Mucosa of stomach (tissue), 1 donor: ENCODE results near the gene SCAMP2.

Source experiments
- H3K27me3 ChIP-seq: one replicate; pipeline ENCODE4 v1.7.0; 2013; ENCODE audit warnings: mild to moderate bottlenecking, low read length; ENCODE audit not compliant: control insufficient read depth, insufficient read depth
- H3K36me3 ChIP-seq: one replicate; pipeline ENCODE4 v1.7.0; 2013; ENCODE audit warnings: low read length; ENCODE audit not compliant: control insufficient read depth, insufficient read depth
- H3K4me1 ChIP-seq: one replicate; pipeline ENCODE4 v1.7.0; 2013; ENCODE audit warnings: mild to moderate bottlenecking, low read length; ENCODE audit not compliant: control insufficient read depth, insufficient read depth
- H3K4me3 ChIP-seq: one replicate; pipeline ENCODE4 v1.7.0; 2013; ENCODE audit warnings: low read length
- H3K9ac ChIP-seq: one replicate; pipeline ENCODE4 v1.7.0; 2013; ENCODE audit warnings: mild to moderate bottlenecking, low read length, moderate library complexity
- H3K9me3 ChIP-seq: one replicate; pipeline ENCODE4 v1.7.0; 2013; ENCODE audit warnings: mild to moderate bottlenecking, low read length, moderate library complexity; ENCODE audit not compliant: control insufficient read depth
- donor health status: Pancreatic carcinoma.

The SCAMP2 gene

DNA sequence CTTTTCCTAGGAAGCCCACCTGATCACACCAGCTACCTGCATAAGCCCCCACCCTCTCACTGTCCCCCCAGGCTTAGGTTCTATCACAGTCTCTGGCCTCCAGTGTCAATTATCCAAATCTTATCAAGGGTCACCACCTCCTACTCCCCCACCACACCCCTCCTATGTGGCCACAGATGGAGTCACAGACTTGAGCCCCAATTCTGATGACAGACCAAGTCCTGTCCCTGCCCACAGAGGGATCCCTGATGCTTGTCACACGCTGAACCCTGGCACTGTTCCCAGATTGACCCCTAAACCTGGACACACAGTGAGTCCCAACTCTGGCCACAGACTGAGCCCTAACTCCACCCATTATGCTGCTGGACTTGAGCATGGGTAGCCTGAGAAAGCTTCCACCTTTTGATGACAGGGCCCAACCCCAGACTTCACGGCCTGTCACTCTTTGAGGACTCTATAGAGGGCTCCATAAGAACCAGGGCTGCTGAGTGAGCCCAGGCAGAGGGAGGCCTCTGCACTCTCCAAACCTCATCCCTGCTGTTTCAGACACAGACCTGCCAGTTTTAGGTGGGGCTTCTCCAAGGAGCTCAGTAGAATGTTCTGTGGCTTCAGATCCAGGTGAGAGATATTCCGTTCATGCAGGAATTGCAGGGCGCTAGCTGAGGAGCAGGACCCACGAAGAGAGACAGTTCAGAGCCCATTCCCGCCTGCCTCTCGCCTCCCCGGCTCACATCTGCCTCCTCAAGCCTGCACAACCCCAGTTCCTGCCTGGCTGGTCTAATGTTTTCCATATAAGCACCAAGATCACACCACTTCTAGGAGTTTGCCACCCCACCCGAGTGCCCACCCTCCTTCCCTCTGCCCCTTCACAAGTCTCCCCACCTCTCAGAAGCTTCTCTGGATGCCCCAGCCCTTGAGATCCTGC is 32.1 kb downstream of the SCAMP2 start:
- peaks cover 19% of the 10 kb centered on the region for H3K4me1 ChIP-seq
- H3K4me3 ChIP-seq: no peak overlapping the region
- no peaks in the 10 kb centered on the region for H3K9me3 ChIP-seq
- no peaks in the 10 kb centered on the region for H3K27me3 ChIP-seq
- no peak overlapping the region for H3K9ac ChIP-seq
- peaks cover 9% of the 10 kb centered on the region for H3K36me3 ChIP-seq

- no peak overlapping the region for H3K4me3 ChIP-seq
- H3K9me3 ChIP-seq: no peaks in the 10 kb centered on the region
- no peaks in the 10 kb centered on the region for H3K36me3 ChIP-seq
- peaks cover 19% of the 10 kb centered on the region for H3K4me1 ChIP-seq
- H3K9ac ChIP-seq: no peak overlapping the region
- H3K27me3 ChIP-seq: no peaks in the 10 kb centered on the region
Measured at GRCh38 chr15:74839526-74840395, 33.4 kb downstream of the SCAMP2 start.

DNA sequence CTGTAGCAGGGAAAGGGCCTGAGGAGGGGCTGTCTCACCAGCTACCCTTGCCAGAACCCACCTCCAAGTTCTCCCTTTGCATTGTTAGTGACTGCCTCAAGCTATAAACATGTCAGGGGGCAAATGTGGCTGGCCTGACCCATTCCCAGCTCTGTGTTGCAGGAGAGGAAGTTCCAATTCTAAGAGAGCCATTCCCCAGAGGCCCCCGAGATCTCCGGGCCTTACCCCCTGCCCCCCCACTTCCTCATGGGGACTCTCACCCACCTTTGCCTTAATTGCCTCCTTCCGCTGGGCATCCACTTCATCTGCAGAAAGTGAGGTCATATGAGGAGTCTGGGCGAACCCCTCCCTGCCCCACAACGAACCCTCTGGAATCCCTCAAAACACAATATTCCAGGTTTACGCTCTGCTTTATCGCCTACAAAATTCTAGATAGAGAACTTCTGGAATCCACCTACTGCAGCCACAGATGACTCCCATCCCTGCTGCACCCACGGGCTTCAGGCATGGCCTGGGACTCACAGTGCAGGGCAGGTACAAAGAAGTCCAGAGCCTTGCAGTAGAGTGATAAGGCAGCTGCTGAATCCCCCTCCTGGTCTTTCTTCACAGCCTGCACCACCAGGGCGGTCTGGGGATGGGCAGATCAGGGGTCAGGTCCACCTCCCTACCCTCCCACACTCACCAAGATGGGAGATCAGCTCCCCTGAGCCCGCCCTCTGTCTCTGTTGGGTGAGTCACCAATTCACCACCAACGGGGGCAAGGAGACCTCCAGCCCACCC is 34.2 kb downstream of the SCAMP2 start:
- no peaks in the 10 kb centered on the region for H3K36me3 ChIP-seq

GRCh38 chr15:74838137-74838516 is 35.0 kb downstream of the SCAMP2 start:
- Histone ChIP-seq H3K9ac (no peak overlapping the region), H3K36me3 (no peaks in the 10 kb centered on the region), H3K4me1 (peaks cover 10% of the 10 kb centered on the region), H3K4me3 (no peak overlapping the region), H3K27me3 (no peaks in the 10 kb centered on the region), H3K9me3 (no peaks in the 10 kb centered on the region)

More for the DNA sequence above, 34.2 kb downstream of the SCAMP2 start:
- Histone ChIP-seq H3K4me1 (peaks cover 18% of the 10 kb centered on the region), H3K27me3 (no peaks in the 10 kb centered on the region), H3K9ac (no peak overlapping the region), H3K4me3 (no peak overlapping the region), H3K9me3 (no peaks in the 10 kb centered on the region)

GRCh38 chr15:74837482-74838136 is 35.6 kb downstream of the SCAMP2 start:
- H3K4me3 ChIP-seq: no peak overlapping the region
- no peak overlapping the region for H3K9ac ChIP-seq
- H3K4me1 ChIP-seq: peaks cover 10% of the 10 kb centered on the region
- no peaks in the 10 kb centered on the region for H3K36me3 ChIP-seq
- H3K9me3 ChIP-seq: no peaks in the 10 kb centered on the region
- H3K27me3 ChIP-seq: no peaks in the 10 kb centered on the region

GRCh38 chr15:74836846-74837245 is 36.3 kb downstream of the SCAMP2 start:
- Histone ChIP-seq H3K4me1 (peaks cover 13% of the 10 kb centered on the region), H3K27me3 (no peaks in the 10 kb centered on the region), H3K4me3 (no peak overlapping the region), H3K9ac (no peak overlapping the region), H3K9me3 (no peaks in the 10 kb centered on the region), H3K36me3 (no peaks in the 10 kb centered on the region)

GRCh38 chr15:74835312-74835823 is 37.8 kb downstream of the SCAMP2 start:
- Histone ChIP-seq H3K36me3 (no peaks in the 10 kb centered on the region), H3K27me3 (no peaks in the 10 kb centered on the region), H3K4me3 (no peak overlapping the region), H3K9ac (no peak overlapping the region), H3K4me1 (peaks cover 10% of the 10 kb centered on the region), H3K9me3 (no peaks in the 10 kb centered on the region)

DNA sequence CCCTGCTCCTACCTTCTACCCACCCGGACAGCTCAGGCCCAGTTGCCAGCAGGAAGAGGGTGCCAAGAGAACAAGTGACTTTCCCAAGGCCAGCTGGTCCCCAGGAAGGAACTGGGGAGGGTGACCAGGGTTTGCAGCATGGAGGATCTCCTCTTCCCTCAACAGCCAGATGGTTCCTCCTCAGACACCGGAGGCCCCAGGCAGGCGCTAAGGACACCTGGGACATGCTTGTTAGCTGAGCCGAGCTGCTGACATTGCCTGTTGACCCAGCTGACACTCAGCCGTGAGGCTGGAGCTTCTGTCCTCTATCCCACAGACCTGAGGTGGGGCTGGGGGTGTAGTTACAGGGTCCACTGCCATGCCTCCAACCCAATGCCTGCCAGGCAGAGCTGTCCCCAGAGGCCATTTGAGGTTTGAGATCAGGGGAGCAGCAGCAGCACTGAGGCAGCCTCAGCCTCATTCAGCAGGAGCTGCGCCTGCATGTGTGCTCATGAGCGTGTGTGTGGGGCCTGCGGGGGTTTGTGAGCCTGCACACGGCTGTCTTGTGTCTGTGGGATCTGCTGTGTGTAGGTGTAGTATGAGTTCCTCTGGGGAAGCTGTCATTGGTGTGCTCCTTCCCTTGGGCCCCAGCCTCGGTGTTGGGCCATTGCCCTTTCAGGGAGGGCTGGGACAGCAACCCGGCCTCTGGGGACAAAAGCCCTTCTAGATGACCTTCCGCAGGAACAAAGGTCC is 39.6 kb downstream of the SCAMP2 start:
- H3K4me1 ChIP-seq: peaks cover 10% of the 10 kb centered on the region
- H3K36me3 ChIP-seq: no peaks in the 10 kb centered on the region
- no peak overlapping the region for H3K9ac ChIP-seq
- peaks cover 6% of the 10 kb centered on the region for H3K27me3 ChIP-seq
- H3K9me3 ChIP-seq: no peaks in the 10 kb centered on the region
- no peak overlapping the region for H3K4me3 ChIP-seq

DNA sequence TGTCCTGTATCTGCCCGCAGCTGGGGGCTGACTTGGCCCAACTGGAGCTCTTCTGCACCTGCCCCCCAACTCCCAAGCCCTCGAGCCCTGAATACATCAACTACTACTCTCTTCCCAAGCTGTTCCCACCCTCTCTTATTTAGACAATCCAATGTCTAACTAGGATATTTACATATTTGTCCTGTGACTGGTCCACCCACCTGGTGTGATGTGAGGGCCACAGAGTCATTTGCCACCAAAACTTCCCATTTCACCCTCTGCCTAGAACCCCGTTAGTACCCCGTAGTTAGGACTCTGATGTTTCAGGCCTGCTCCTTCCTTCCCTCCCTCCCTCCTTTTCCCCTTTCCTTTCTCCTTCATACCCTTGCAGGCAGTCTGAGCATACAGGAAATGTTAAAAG is 40.3 kb downstream of the SCAMP2 start:
- peaks cover 13% of the 10 kb centered on the region for H3K27me3 ChIP-seq
- no peaks in the 10 kb centered on the region for H3K36me3 ChIP-seq
- H3K9me3 ChIP-seq: no peaks in the 10 kb centered on the region
- no peak overlapping the region for H3K9ac ChIP-seq
- H3K4me3 ChIP-seq: no peak overlapping the region
- H3K4me1 ChIP-seq: peaks cover 10% of the 10 kb centered on the region

- H3K9me3 ChIP-seq: no peaks in the 10 kb centered on the region
- H3K9ac ChIP-seq: no peak overlapping the region
- peaks cover 10% of the 10 kb centered on the region for H3K4me1 ChIP-seq
- H3K36me3 ChIP-seq: no peaks in the 10 kb centered on the region
- H3K27me3 ChIP-seq: peaks cover 22% of the 10 kb centered on the region
- no peak overlapping the region for H3K4me3 ChIP-seq
Measured at GRCh38 chr15:74831813-74832495, 41.2 kb downstream of the SCAMP2 start.
